Measurements from ENCODE around the gene CHRM3.

CHRM3 gene

DNA sequence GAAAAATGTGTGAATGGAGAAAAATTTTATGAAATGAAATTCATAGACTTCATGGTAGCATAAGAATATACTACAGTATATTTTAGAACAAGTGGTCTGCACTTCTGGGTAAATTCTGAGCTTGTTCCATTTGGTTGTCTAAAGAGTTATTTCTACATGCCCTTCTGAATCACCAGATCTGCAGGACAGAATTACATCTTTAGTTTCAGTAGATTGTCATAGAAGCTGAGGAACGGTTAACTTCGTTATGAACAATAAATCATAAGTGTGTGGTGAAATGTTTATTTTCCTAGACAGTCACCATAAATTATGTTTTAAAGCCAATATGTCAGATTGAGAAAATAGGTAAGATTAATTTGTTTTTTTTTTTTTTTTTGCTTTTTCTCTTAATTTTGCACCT is 30.9 kb downstream of the CHRM3 start:
- DNase-seq = no peak

DNA sequence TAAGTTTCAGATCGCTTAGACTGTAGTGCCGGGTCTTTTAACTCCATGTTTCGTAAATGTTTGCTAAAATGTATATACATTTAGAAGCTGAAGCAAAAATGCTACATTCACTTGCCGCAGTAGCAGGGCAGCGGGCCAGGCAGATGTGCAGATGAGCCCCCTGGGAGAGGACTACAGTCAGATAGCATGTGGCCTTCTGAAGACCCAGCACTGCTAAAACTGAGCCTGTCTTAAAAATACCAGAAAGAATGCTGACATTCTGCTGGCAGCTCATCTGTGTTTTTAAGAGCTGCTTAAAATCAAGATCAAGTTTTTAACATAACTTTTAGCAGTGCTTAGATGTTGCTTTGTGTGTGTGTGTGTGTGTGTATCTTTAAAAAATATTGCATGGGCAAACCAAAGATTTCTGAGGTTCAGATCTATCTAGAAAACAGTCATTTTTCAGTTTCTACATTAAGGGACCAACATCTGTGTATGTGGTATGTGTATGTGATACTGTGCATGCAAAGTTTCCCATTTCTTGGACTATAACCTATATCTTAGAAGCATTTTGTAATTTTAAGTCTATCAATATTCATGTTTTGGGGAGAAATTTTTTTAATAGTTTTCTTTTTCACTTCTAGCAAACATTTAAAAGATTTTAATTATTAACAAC is 31.7 kb downstream of the CHRM3 start:
- no peak for DNase-seq

DNA sequence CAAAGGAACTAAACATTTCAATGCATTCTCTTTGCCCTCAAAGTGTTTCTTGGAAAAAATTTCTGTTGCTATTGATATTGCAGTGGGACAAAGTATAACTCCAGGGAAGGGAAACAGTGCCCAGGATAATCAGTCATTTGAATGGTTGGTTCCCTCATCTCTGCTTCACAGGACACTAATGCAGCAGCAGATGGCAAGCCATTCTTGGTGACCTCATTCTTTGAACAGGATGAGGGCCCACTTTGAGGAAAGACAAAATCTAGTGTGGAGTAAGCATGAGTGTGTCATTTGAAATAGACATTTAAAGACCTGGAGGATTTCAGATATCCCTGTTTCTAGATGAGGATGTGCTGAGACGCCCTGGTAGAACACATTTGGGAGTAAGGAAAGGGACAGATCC is 32.3 kb downstream of the CHRM3 start:
- DNase-seq = no peak

DNA sequence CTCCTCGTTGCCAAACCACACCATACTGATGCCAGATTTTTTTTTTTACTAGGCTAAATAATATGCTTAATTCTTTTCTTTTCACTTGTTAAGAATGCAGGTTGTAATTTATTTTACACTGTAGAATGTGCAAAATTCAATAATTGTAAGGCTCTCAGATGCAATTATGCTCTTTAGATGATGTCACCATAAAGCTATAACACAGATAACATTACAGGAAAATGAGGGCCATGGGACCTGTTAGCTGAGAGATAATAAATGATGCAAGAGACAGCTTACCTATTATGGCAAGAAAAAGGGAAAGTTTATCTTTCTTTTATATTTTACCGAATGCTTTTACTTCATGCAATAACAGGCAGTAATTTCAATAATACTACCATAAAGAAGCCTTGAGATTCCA is 35.4 kb downstream of the CHRM3 start:
- no peak for DNase-seq

DNA sequence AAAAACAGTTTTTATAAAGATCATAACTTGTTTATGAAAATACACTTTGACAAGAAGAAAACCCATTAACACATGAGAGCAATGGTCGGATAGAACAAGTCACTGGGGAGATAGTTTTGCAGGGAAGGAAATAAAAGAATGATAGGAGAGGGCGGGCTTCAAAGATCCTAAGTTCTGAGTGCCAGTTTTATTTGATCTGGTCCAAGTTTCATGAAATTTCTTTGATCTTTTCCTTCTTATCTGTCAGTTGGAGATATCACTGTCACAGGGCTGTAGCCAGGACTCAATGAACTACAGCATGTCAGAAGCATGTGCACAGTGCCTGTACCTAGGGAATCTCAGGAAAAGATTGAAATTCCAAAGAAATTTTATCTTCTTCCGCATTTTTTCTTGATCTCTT is 36.5 kb downstream of the CHRM3 start:
- no peak for DNase-seq

DNA sequence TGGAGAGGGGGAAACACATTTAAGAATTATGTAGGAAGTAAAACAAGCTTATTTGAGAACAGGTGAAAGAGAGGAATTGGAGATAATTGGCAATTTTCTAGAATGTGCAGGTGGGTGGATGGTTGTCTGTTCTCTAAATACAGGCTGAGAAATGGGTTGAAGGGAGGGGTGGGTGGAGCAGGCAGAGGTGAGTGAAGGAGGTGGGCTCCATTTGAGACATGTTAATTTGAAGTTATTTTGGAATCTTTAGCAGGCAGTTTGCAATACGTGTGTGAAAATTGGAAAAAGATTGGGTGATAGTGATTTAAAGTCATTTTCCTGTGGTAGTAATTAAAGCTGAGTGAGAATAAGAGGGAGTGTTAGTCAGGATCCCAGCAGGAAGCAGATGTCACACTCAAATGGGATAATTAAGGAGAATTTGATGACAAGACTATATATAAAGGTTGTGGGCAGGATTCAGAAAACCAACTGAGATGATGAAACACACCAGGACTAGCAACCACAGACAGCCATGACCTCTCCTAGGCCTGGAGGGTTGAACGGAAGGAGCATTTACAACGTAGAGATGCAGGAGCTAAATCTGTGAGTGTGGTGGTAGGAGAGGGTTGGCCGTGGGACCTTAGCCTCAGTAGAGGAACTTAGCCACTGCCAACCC is 40.6 kb downstream of the CHRM3 start:
- DNase-seq = no peak

DNA sequence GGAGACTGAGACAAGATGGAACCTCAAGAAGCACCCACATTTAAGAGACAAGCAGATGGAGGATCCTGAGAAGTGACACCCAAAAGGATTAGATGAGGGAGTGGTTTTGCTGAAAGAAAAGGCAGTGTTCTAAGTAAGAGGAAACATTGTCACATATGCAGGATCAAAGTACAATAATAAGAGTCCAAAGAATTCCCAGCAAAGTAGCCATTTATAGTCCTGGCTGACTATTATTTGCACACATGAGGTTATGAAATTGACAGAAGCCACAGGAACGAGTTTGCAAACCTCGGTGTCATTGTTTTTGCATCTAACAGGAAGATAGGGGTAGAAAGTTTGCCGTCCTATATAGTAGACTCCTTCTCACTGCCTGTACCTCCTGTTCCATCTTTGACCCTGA is 41.3 kb downstream of the CHRM3 start:
- DNase-seq = no peak

DNA sequence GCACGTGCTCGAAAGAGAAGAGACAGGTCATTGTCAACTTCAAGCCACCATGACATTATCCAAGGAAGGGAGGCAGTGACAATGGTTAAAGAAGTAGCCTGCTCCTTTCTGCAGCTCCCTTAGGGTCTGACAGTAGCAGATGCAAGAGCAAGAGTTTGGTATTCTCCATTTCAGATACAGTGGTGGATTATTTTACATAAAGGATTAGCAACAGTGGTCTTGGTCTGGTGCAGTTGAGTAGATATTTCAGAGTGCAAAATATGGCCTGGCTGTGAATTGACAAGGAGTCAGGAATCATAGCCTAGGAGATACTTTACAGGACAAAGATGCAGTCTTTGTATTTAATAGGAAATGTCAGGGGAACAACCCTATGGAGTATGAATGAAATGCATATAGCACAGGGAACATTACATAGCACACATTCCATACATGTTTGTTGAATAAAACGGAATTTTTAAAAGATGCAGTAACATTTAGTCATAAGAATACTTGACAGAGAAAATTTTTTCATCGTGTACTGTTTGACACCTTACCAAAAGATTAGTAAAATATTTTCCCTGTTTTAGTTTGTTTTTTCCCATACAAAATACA is 41.8 kb downstream of the CHRM3 start:
- DNase-seq = no peak

DNA sequence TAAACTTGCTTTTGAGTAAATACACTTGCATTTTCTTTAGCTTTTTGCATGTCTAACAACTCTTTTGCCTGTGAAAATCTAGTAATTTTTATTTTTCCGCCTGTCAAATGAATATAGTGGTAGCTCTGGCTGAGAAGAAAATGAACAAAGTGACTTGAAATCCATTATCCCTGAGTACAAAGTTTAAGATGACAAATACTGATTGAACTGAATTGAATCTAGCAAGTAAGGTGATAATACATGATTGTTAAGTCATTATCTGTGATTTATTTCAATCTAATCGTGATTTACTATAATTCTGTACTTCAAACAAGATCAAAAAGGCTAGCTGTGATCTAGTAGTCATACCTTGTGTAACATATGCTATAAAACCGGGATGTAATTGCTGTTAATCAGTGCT is 42.8 kb downstream of the CHRM3 start:
- no peak for DNase-seq

DNA sequence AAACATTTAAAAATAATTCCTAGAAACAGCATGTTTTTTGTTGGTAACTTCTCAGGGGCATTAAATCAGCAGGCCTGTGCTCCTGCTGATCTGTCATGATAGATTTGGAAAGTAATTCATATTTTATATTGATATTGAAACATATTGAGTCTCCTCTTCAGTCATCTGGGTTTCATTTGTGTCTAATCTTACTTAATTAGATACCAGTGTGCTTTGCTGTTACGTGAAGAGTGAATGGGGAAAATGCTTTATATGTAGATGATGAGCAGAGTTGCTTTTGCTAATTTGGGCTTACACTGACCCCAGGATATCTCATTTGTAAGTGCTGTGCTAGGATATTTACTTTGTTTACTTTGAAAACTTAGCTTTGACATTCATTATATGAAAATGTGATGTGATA is 45.9 kb downstream of the CHRM3 start:
- DNase-seq = no peak

DNA sequence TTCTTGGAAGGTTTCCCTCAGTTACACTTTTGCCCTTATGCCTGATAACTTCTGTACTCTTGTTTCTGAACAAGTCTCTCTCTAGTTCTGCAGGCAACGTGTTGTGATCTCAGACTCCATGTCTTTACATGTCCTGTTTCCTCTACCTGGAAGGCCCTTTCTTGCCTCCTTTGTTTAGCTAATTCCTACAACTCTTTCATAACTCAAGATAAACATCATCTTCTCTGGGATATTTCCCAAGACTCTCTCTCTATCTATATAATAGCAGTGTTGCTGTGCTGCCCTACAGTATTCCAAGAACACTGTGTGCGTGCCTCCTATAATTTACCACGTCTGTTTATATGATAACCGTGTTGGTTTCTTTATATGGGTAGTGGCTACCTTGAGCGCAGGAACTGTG is 47.8 kb downstream of the CHRM3 start:
- DNase-seq = no peak
